Testis (tissue), 2 donors: ENCODE results near the gene DNM3.

ENCODE experiments used
- POLR2A ChIP-seq: fragments of 450-650 bp; IDR thresholded peaks from one replicate; pipeline ENCODE4 v1.6.1; 2017; ENCODE audit warnings: antibody characterized with exemption, mild to moderate bottlenecking, moderate library complexity
- TF ChIP-seq, protein P1 (sequence below), 3 experiments: fragments of 450-650 bp in 2 of 3; fragments of 200-600 bp in 1 of 3; sonication (generic) in 1 of 3; IDR thresholded peaks; one replicate each; pipeline ENCODE4 v1.5.1; 2016 to 2019; ENCODE audit warnings: antibody characterized with exemption in 3 of 3, mild to moderate bottlenecking in 2 of 3, moderate library complexity in 1 of 3

DNA sequence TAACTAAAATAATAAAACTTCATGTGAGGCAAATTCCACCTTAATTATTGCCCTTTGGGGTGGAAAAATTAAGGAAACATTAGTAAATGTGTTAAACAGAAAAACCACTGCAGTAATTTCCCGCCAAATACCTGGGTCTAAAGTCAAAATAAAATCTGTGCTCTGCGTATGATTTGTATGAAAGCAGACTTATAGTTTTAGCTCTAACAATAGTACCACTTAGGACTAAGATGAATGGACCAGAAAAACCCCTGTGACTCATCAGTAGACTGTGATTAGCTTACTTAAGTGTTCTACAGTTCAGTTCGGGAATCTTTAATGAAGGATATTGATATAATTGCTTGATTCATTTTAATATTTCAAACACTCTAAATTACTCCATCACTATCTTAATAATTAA lies 555.9 kb downstream of the DNM3 start:
- TF ChIP-seq POLR2A, result no peak
- TF ChIP-seq, protein P1, sequence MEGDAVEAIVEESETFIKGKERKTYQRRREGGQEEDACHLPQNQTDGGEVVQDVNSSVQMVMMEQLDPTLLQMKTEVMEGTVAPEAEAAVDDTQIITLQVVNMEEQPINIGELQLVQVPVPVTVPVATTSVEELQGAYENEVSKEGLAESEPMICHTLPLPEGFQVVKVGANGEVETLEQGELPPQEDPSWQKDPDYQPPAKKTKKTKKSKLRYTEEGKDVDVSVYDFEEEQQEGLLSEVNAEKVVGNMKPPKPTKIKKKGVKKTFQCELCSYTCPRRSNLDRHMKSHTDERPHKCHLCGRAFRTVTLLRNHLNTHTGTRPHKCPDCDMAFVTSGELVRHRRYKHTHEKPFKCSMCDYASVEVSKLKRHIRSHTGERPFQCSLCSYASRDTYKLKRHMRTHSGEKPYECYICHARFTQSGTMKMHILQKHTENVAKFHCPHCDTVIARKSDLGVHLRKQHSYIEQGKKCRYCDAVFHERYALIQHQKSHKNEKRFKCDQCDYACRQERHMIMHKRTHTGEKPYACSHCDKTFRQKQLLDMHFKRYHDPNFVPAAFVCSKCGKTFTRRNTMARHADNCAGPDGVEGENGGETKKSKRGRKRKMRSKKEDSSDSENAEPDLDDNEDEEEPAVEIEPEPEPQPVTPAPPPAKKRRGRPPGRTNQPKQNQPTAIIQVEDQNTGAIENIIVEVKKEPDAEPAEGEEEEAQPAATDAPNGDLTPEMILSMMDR (IDR thresholded peaks at IDR 0.05), result no peak
